Measurements from ENCODE around the gene PPM1F. TPM values are rescaled to one million over a fixed set of nuclear protein-coding genes. Genes with fewer than 3 reads are reported as not detected.
A peak's percentile ranks its signal among the peaks of the same experiment; 100 is the strongest.

Gene PPM1F
- total and polyA plus RNA-seq, 7 experiments from 2014 or later = 8.8 to 58.0 (median 25.3) TPM

GRCh38 chr22:21994881-21995444, 42.3 kb upstream of the PPM1F start:
- Mint-ChIP-seq H3K36me3 (no peaks in the 10 kb centered on the region), H3K27me3 (peaks cover 0 to 10% (median 0%) of the 10 kb centered on the region in 5 donors), H3K27ac (no peak overlapping the region), H3K4me3 (no peak overlapping the region), H3K4me1 (peaks cover 0 to 4% (median 0%) of the 10 kb centered on the region in 7 donors), H3K9me3 (no peaks in the 10 kb centered on the region)
- no peaks in the 10 kb centered on the region for H3K4me1 ChIP-seq (ENCODE audit: control insufficient read depth in 2 of 2, insufficient read depth in 2 of 2, low read length in 2 of 2)
- CTCF ChIA-PET = interaction anchor here (1.6 kb wide), 1 partner anchor 22 kb away, joined by 4 read pairs; no protein-coding TSS in a partner anchor
- no peak overlapping the region for H3K4me3 ChIP-seq (ENCODE audit: low read length)
- ATAC-seq = no peak
- intact Hi-C loops (cut with micrococcal nuclease) = no loop called here
- no peaks in the 10 kb centered on the region for H3K9me3 ChIP-seq (ENCODE audit: control insufficient read depth in 2 of 3, low read length in 3 of 3)
- H3K27ac ChIP-seq (ENCODE audit: low read depth, low read length) = no peak overlapping the region
- H3K36me3 ChIP-seq (ENCODE audit: control insufficient read depth in 2 of 3, insufficient read depth in 3 of 3, low read length in 3 of 3) = no peaks in the 10 kb centered on the region
- no peak for DNase-seq
- no peaks in the 10 kb centered on the region for H3K27me3 ChIP-seq (ENCODE audit: control insufficient read depth in 2 of 2, insufficient read depth in 2 of 2, low read length in 2 of 2)
- POLR2A ChIA-PET = no interaction called here

- intact Hi-C loops (cut with micrococcal nuclease) = no loop called here
- Histone ChIP-seq H3K27me3 (ENCODE audit: control insufficient read depth in 2 of 2, insufficient read depth in 2 of 2, low read length in 2 of 2) (no peaks in the 10 kb centered on the region), H3K36me3 (ENCODE audit: control insufficient read depth in 2 of 3, insufficient read depth in 3 of 3, low read length in 3 of 3) (no peaks in the 10 kb centered on the region), H3K9me3 (ENCODE audit: control insufficient read depth in 2 of 3, low read length in 3 of 3) (no peaks in the 10 kb centered on the region), H3K27ac (ENCODE audit: low read depth, low read length) (no peak overlapping the region), H3K4me3 (ENCODE audit: low read length) (no peak overlapping the region), H3K4me1 (ENCODE audit: control insufficient read depth in 2 of 2, insufficient read depth in 2 of 2, low read length in 2 of 2) (no peaks in the 10 kb centered on the region)
- POLR2A ChIA-PET = no interaction called here
- ATAC-seq = no peak
- peaks cover 0 to 9% (median 0%) of the 10 kb centered on the region in 5 donors for H3K27me3 Mint-ChIP-seq
- DNase-seq = no peak
- H3K4me1 Mint-ChIP-seq = peaks cover 0 to 2% (median 0%) of the 10 kb centered on the region in 7 donors
- no peaks in the 10 kb centered on the region for H3K9me3 Mint-ChIP-seq
- CTCF ChIA-PET = no interaction called here
- H3K27ac Mint-ChIP-seq = no peak overlapping the region
- H3K36me3 Mint-ChIP-seq = no peaks in the 10 kb centered on the region
- H3K4me3 Mint-ChIP-seq = no peak overlapping the region
Measured at GRCh38 chr22:21992593-21993237, 40.1 kb upstream of the PPM1F start.

- intact Hi-C loops (cut with micrococcal nuclease) = no loop called here
- Histone ChIP-seq H3K9me3 (ENCODE audit: control insufficient read depth in 2 of 3, low read length in 3 of 3) (no peaks in the 10 kb centered on the region), H3K27me3 (ENCODE audit: control insufficient read depth in 2 of 2, insufficient read depth in 2 of 2, low read length in 2 of 2) (no peaks in the 10 kb centered on the region), H3K27ac (ENCODE audit: low read depth, low read length) (no peak overlapping the region), H3K4me1 (ENCODE audit: control insufficient read depth in 2 of 2, insufficient read depth in 2 of 2, low read length in 2 of 2) (no peaks in the 10 kb centered on the region), H3K36me3 (ENCODE audit: control insufficient read depth in 2 of 3, insufficient read depth in 3 of 3, low read length in 3 of 3) (no peaks in the 10 kb centered on the region), H3K4me3 (ENCODE audit: low read length) (no peak overlapping the region)
- ATAC-seq (no peak), DNase-seq (no peak)
- H3K27me3 Mint-ChIP-seq = peaks cover 0 to 9% (median 0%) of the 10 kb centered on the region in 5 donors
- ChIA-PET POLR2A (no interaction called here), CTCF (no interaction called here)
- H3K4me3 Mint-ChIP-seq = no peak overlapping the region
- H3K36me3 Mint-ChIP-seq = no peaks in the 10 kb centered on the region
- no peak overlapping the region for H3K27ac Mint-ChIP-seq
- no peaks in the 10 kb centered on the region for H3K9me3 Mint-ChIP-seq
- H3K4me1 Mint-ChIP-seq = peaks cover 0 to 2% (median 0%) of the 10 kb centered on the region in 7 donors
Measured at GRCh38 chr22:21991774-21992173, 39.1 kb upstream of the PPM1F start.

DNA sequence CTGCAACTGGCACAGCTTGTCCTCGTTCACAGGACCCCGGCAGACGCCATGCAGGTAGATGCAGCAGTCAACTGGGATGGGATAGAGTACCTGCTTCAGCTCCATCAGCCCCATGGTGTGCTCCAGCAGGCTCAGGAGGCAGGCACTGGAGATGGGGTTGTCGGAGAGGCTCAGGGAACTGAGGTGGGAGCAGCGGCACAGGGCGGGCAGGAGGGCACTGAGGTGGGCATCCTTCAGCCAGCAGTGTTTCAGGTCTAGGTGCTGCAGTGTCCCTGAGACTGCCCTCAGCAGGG, 38.6 kb upstream of the PPM1F start:
- no peaks in the 10 kb centered on the region for H3K9me3 ChIP-seq (ENCODE audit: control insufficient read depth in 2 of 3, low read length in 3 of 3)
- H3K27me3 Mint-ChIP-seq = peaks cover 0 to 9% (median 0%) of the 10 kb centered on the region in 5 donors
- no peaks in the 10 kb centered on the region for H3K27me3 ChIP-seq (ENCODE audit: control insufficient read depth in 2 of 2, insufficient read depth in 2 of 2, low read length in 2 of 2)
- no peak overlapping the region for H3K4me3 ChIP-seq (ENCODE audit: low read length)
- H3K27ac Mint-ChIP-seq = no peak overlapping the region
- H3K4me3 Mint-ChIP-seq = no peak overlapping the region
- H3K4me1 Mint-ChIP-seq = peaks cover 0 to 2% (median 0%) of the 10 kb centered on the region in 7 donors
- no peaks in the 10 kb centered on the region for H3K36me3 Mint-ChIP-seq
- intact Hi-C loops (cut with micrococcal nuclease) = no loop called here
- no peaks in the 10 kb centered on the region for H3K9me3 Mint-ChIP-seq
- ChIA-PET CTCF (no interaction called here), POLR2A (no interaction called here)
- H3K27ac ChIP-seq (ENCODE audit: low read depth, low read length) = no peak overlapping the region
- no peaks in the 10 kb centered on the region for H3K4me1 ChIP-seq (ENCODE audit: control insufficient read depth in 2 of 2, insufficient read depth in 2 of 2, low read length in 2 of 2)
- no peaks in the 10 kb centered on the region for H3K36me3 ChIP-seq (ENCODE audit: control insufficient read depth in 2 of 3, insufficient read depth in 3 of 3, low read length in 3 of 3)
- no peak for ATAC-seq
- DNase-seq = no peak

DNA sequence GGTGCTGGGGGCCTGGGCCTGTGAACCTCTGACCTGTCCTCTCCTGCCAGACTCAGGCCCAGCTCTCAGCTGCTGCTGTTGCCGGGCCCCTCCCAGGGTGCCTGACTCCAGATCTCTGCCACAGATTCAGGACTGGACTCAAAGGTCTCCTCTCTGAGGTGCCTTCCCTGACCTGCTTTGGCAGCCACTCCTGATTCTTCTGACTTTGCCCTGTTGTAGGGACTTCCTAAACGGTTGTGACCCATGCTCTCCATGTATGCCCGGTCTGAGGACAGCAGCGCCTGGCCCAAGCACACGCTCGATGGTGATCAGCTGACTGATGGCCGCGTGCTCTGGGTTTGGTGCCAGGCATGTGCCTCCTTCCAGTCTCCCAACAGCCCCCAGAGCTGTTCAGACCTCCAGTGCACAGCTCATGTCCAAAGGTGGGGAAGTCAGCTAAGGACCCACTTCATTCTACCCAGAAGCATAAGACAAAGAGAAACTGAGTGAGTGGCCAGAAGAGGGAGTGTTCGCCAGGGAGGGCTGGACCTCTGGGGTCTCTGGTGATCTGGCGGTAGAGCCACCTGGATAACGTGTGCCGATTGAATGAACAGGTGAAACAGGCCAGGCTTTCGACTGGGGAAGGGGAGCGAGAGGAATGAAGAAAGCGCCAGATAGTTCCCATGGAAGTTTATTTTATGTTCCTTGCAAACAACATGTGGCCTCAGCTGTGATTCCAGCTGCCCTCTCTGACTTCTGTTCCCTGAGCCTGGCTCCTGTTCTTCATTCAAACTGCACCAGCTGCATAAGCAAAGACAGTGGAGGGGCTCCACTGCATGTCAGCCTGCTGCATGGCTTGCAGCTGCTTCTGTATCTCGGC, 38.0 kb upstream of the PPM1F start:
- Histone ChIP-seq H3K9me3 (ENCODE audit: control insufficient read depth in 2 of 3, low read length in 3 of 3) (no peaks in the 10 kb centered on the region), H3K27ac (ENCODE audit: low read depth, low read length) (no peak overlapping the region), H3K36me3 (ENCODE audit: control insufficient read depth in 2 of 3, insufficient read depth in 3 of 3, low read length in 3 of 3) (no peaks in the 10 kb centered on the region), H3K27me3 (ENCODE audit: control insufficient read depth in 2 of 2, insufficient read depth in 2 of 2, low read length in 2 of 2) (no peaks in the 10 kb centered on the region), H3K4me1 (ENCODE audit: control insufficient read depth in 2 of 2, insufficient read depth in 2 of 2, low read length in 2 of 2) (no peaks in the 10 kb centered on the region), H3K4me3 (ENCODE audit: low read length) (no peak overlapping the region)
- Mint-ChIP-seq H3K27me3 (peaks cover 0 to 9% (median 0%) of the 10 kb centered on the region in 5 donors), H3K4me3 (no peak overlapping the region), H3K36me3 (no peaks in the 10 kb centered on the region), H3K4me1 (no peaks in the 10 kb centered on the region), H3K9me3 (no peaks in the 10 kb centered on the region), H3K27ac (peak overlapping the region in 1 of 9 donors; percentile 18)
- ChIA-PET POLR2A (no interaction called here), CTCF (no interaction called here)
- DNase-seq (no peak), ATAC-seq (no peak)
- intact Hi-C loops (cut with micrococcal nuclease) = no loop called here

GRCh38 chr22:21989049-21989448, 36.4 kb upstream of the PPM1F start:
- H3K4me1 Mint-ChIP-seq = peaks cover 0 to 3% (median 0%) of the 10 kb centered on the region in 7 donors
- no peak for DNase-seq
- H3K27me3 ChIP-seq (ENCODE audit: control insufficient read depth in 2 of 2, insufficient read depth in 2 of 2, low read length in 2 of 2) = no peaks in the 10 kb centered on the region
- H3K27ac ChIP-seq (ENCODE audit: low read depth, low read length) = no peak overlapping the region
- H3K9me3 ChIP-seq (ENCODE audit: control insufficient read depth in 2 of 3, low read length in 3 of 3) = no peaks in the 10 kb centered on the region
- ATAC-seq = no peak
- ChIA-PET CTCF (no interaction called here), POLR2A (no interaction called here)
- H3K27me3 Mint-ChIP-seq = peaks cover 0 to 9% (median 0%) of the 10 kb centered on the region in 5 donors
- no peaks in the 10 kb centered on the region for H3K36me3 Mint-ChIP-seq
- no peaks in the 10 kb centered on the region for H3K36me3 ChIP-seq (ENCODE audit: control insufficient read depth in 2 of 3, insufficient read depth in 3 of 3, low read length in 3 of 3)
- no peaks in the 10 kb centered on the region for H3K9me3 Mint-ChIP-seq
- H3K4me1 ChIP-seq (ENCODE audit: control insufficient read depth in 2 of 2, insufficient read depth in 2 of 2, low read length in 2 of 2) = no peaks in the 10 kb centered on the region
- no peak overlapping the region for H3K4me3 Mint-ChIP-seq
- peak overlapping the region in 1 of 9 donors; percentile 3 for H3K27ac Mint-ChIP-seq
- intact Hi-C loops (cut with micrococcal nuclease) = no loop called here
- no peak overlapping the region for H3K4me3 ChIP-seq (ENCODE audit: low read length)

Measured in naive thymus-derived CD4-positive, alpha-beta T cell (primary cell).